Hippocampal formation (tissue), 2 donors: ENCODE results near the gene SC5D.
A peak's percentile ranks its signal among the peaks of the same experiment; 100 is the strongest.

Experiments
- DNase-seq, 2 donors: peaks; one replicate each; lab custom pipeline; 2025; lab: John Stamatoyannopoulos, UW

Gene SC5D

GRCh38 chr11:121329781-121330395 is 37.3 kb downstream of the SC5D start:
- DNase-seq = no peak

DNA sequence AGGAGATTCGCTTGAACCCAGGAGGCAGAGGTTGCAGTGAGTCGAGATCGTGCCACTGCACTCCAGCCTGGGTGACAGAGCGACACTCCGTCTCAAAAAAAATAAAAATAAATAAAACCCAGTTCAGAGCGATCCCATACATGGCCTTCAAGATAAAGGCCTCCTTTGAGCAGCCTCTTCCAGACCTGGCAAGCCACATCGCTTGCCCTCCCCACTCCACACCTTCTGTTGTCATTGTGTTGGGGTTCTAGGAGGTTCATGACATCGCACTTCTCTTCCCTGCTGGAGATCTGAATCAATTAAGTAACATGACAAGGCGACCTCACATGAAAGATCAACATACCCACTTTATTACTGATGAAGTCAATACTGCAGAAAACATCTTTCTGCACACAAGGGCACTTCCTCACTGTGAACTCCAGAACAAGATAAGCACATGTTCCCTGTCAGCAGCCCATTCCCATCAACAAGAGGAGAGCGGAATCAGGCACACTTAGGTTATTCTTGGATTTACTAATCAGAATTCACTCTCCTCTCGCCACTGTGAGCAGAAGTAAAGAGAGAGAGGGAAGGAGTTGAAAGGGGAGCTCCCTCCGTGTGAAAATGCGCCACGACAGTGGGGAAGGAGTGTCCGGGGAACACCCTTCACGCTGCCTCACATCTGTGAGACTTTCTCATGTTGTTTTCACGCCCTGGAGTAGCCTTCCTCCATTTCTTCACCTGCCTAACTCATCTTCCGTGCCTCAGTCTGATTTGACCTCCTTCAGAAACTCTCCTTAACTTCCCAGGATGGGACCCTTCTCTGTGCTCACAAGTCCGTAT is 38.3 kb downstream of the SC5D start:
- no peak for DNase-seq

GRCh38 chr11:121334973-121335710 is 42.6 kb downstream of the SC5D start:
- no peak for DNase-seq

DNA sequence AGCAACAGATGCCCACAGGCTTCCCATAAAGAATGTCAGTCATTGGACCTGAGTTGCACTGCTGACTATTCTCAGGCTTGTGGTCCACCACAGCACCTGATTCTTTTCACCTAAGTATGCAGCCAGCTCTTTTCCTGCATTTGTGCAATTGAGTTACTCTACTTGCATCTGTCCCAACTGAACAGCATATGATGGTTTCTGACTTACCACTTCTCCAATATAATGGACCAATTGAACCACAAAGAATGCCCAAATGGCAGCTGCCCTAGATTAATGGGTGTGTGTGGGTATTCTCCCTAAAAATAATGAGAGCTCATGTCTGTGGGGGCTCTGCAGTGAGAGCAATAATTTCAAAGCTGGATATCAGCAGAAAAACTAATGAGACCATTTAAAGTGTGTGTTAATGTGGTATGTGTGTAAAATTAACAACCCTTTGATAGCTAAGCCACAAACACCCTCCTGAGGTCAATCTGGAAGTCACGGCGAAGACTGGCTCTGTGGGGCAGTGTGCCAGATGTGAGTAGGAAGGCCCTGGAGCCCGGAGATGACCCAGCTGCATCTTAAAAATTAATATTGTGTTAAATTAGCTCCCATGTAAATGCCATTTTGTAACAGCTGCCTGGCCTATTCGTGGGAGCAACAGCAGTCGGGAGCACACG is 43.8 kb downstream of the SC5D start:
- DNase-seq = no peak

DNA sequence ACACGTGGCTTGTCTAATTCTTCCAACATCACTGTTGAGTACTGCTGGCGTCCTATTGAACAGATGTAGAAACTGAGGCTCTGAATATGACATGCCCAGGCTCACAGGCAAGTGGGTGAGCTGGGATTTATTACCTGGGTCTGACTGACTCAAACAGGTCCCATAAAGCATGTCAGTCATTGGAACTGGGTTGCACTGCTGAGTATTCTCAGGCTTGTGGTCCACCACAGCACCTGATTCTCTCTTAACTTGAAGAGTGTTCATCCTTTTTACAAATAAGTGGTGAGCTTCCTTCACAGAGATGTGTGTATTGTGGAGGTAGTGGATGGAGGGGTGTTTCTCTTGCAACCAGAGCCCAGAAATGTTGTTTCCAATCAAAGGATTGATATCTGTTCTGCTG is 44.5 kb downstream of the SC5D start:
- no peak for DNase-seq

GRCh38 chr11:121337740-121338272 is 45.2 kb downstream of the SC5D start:
- DNase-seq = peak in 1 of 2 donors; percentile 24

DNA sequence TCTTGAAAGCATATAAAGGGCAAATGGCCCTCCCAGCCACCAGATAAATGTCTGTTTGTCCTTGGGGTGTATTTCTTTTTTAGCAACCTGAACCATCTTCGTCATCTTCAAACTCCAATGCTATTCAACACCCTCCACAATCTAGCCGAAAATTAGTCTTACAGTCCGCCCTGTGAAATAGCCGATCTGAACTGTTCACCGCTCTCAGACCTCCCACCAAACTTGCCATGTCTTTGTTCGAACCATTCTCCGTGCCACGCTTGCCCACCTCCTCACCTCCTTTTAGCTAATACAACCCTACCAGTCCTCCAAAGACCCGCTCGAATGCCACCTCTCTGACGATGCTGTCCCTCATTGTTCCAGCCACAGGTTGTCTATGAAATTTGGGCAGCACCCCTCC is 46.0 kb downstream of the SC5D start:
- DNase-seq = no peak

GRCh38 chr11:121340032-121340580 is 47.5 kb downstream of the SC5D start:
- no peak for DNase-seq

DNA sequence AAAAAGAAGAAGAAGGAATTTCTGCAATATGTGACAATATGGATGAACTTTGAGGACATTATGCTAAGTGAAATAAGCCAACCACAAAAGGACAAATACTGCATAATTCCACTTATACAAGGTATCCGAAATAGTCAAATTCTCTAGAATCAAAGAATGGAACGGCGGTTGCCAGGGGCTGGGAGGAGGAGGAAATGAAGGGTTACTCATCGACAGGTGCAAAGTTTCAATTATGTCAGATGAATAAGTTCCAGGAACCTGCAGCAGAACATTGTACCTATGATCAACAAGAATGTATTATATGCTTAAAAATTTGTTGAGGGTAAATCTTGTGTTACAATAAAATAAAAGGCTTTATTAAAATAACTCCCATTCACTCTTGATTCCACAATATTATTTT is 49.0 kb downstream of the SC5D start:
- DNase-seq = no peak

DNA sequence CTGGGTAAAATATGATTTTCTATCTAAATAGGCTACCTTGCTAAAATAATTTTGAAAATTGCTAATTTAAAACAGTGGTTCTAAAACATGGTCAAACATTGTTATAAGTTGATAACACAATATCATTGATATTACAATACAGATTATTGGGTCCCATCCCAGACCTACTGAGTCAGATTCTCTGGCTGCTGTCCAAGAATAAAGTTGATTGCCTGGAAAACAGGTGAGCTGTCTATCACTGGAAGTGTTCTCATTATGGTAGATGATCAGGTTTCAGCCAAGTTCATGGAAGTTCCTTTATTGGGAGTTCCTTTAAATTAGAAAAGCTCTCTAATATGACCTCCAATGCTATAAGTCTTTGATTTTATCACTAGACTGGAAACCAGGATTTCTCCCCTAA is 52.3 kb downstream of the SC5D start:
- DNase-seq = no peak

DNA sequence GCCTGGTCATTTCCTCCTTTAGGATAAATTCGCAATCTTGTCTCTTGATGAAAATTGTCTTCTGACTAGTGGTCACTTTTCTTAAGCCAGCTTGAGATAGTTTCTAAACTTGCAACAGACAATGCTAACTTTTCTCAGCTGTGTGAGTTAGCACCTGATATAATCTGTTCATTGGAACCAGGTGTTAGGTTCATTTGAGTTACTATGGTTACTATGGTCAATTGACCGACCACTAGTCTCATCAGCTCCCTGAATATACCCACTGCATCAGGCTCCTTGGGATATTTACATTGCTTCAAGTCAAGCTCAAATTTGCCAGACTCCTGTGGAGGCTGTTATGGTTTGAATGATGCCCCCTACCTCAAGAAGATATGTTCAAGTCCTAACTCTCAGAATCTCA is 54.5 kb downstream of the SC5D start:
- DNase-seq = no peak

DNA sequence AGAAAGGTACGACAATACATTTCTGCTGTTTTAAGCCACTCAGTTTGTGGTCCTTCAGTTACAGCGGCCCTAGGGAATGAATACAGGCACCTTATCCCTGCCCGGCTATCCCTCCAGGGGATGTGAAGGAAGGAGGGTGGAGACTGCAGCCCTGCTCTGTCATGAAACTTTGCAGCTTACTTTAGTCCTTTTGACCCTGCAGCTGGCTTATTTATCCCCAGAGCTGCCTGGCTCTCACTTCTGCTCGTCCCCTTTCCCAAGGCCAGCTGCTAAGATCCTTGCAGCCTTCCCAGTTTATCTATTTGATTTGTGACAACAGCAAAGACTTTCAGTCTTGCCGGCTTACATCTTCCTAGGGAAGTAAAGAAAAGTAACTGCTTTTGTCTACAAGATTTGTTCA is 55.2 kb downstream of the SC5D start:
- DNase-seq = no peak

- no peak for DNase-seq
Observed at GRCh38 chr11:121348220-121348875, 55.8 kb downstream of the SC5D start.

GRCh38 chr11:121349790-121350189 is 57.2 kb downstream of the SC5D start:
- no peak for DNase-seq

GRCh38 chr11:121350314-121351082 is 57.9 kb downstream of the SC5D start:
- DNase-seq = no peak

GRCh38 chr11:121351083-121351630 is 58.6 kb downstream of the SC5D start:
- no peak for DNase-seq

GRCh38 chr11:121352251-121352891 is 59.8 kb downstream of the SC5D start:
- peak; percentile 72 to 77 for DNase-seq

DNA sequence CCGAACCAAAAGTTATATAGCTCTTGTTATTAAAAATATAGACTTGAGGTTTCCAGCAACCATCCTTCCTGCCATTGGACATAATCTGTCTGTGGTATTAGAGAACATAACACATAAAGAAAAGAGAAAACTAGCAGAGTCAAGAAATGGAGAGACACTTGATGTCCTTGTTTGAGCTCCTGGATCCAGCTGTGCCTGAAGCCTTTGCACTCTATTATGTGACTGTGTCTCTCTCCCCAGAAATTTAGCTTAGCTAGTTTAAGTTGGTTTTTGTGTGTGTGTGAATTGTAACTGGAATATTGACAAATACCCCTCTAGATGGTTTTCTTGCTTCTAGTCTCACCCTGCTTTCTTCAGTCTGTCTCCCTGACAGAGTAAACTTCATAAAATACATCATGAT is 61.6 kb downstream of the SC5D start:
- DNase-seq = no peak

GRCh38 chr11:121356357-121356756 is 63.8 kb downstream of the SC5D start:
- no peak for DNase-seq
